Mammary epithelial cell (primary cell): ENCODE data around the gene MCAM.

Source experiments
- CTCF ChIP-seq, 2 donors: IDR thresholded peaks in 1 of 2; conservative IDR thresholded peaks in 1 of 2; 2 replicates each; pipeline ENCODE4 v1.5.1; 2011 to 2012; ENCODE audit warnings: inconsistent platforms in 2 of 2, low read length in 2 of 2, mild to moderate bottlenecking in 2 of 2, control low read depth in 1 of 2, low read depth in 1 of 2; ENCODE audit not compliant: insufficient read depth in 1 of 2; ENCODE audit errors: extremely low read depth in 1 of 2
- EZH2 ChIP-seq: IDR thresholded peaks from 2 replicates; pipeline ENCODE4 v1.6.1; 2012; ENCODE audit warnings: low read length, inconsistent platforms, borderline replicate concordance

- TF ChIP-seq CTCF (conservative IDR thresholded peaks at IDR 0.05 in 1 of 2, IDR thresholded peaks at IDR 0.05 in 1 of 2; ENCODE audit: extremely low read depth in 1 of 2, insufficient read depth in 1 of 2, low read depth in 1 of 2, low read length in 2 of 2) (no peak), EZH2 (no peak)
Observed at GRCh38 chr11:119340335-119341221, 23.6 kb upstream of the MCAM start, which contains the start of gene C1QTNF5.
